Fibroblast of the aortic adventitia (primary cell): Measurements from ENCODE around the gene RPL29. TPM values are rescaled to one million over a fixed set of nuclear protein-coding genes. Genes with fewer than 3 reads are reported as not detected.

Source experiments
- DNase-seq: peaks from one replicate; pipeline ENCODE4 v3.0.0-alpha.2; 2010; ENCODE audit warnings: low read depth
- H3K4me3 ChIP-seq: 2 replicates; pipeline ENCODE4 v1.5.1; 2011; ENCODE audit warnings: low read depth, mild to moderate bottlenecking, control low read depth, low read length, moderate library complexity
- total RNA-seq: library from RNA; depleted of rRNA; stranded (reverse); fragments of >200 nt; gene quantifications from 2 replicates; pipeline ENCODE4 v1.2.3, GENCODE V29; 2012; ENCODE audit warnings: low replicate concordance
- TF ChIP-seq, protein P1 (sequence below): IDR thresholded peaks from 2 replicates; pipeline ENCODE4 v1.5.1; 2011; ENCODE audit warnings: mild to moderate bottlenecking, low read length, control low read depth, inconsistent platforms; ENCODE audit not compliant: insufficient read depth

Gene RPL29
- total RNA-seq, 1 donor = 1,532 TPM

DNA sequence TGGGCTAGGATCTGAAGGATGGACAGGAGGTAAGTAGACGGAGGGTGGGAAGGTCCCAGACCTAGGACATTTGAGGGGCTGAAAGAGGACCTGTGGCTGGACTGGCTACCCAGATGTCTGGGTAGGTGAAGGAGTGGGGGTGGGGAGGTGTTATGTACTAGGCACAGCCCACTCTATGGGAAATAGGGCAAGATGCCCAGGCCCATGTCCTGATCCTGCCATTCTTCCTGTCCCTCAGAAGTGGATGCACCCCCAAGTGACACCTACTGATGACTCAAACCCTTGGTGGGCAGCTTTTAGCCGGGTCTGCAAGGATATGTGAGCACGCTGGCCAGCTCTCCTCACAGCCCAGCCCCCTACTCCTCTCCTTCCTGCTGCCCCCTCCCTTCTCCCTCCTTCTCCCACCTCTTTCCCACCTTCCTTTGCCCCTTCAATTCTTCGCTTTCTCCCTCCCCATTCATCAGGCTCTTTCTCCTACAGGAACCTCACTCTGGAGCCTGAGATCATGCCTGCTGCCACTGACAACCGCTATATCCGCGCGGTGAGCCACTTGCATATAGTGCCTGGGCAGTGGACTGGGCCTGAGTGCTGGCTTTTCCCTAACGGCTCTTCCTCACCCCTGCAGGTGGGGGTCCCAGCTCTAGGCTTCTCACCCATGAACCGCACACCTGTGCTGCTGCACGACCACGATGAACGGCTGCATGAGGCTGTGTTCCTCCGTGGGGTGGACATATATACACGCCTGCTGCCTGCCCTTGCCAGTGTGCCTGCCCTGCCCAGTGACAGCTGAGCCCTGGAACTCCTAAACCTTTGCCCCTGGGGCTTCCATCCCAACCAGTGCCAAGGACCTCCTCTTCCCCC is 7.2 kb downstream of the RPL29 start:
- H3K4me3 ChIP-seq = no peak overlapping the region
- TF ChIP-seq, protein P1, sequence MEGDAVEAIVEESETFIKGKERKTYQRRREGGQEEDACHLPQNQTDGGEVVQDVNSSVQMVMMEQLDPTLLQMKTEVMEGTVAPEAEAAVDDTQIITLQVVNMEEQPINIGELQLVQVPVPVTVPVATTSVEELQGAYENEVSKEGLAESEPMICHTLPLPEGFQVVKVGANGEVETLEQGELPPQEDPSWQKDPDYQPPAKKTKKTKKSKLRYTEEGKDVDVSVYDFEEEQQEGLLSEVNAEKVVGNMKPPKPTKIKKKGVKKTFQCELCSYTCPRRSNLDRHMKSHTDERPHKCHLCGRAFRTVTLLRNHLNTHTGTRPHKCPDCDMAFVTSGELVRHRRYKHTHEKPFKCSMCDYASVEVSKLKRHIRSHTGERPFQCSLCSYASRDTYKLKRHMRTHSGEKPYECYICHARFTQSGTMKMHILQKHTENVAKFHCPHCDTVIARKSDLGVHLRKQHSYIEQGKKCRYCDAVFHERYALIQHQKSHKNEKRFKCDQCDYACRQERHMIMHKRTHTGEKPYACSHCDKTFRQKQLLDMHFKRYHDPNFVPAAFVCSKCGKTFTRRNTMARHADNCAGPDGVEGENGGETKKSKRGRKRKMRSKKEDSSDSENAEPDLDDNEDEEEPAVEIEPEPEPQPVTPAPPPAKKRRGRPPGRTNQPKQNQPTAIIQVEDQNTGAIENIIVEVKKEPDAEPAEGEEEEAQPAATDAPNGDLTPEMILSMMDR = no peak
- DNase-seq = no peak

- H3K4me3 ChIP-seq = no peak overlapping the region
- TF ChIP-seq, protein P1 = no peak
- no peak for DNase-seq
Measured at GRCh38 chr3:51987568-51987967, 8.1 kb downstream of the RPL29 start.

GRCh38 chr3:51986010-51986947 is 9.4 kb downstream of the RPL29 start:
- H3K4me3 ChIP-seq = no peak overlapping the region
- DNase-seq = no peak
- TF ChIP-seq, protein P1 = no peak

DNA sequence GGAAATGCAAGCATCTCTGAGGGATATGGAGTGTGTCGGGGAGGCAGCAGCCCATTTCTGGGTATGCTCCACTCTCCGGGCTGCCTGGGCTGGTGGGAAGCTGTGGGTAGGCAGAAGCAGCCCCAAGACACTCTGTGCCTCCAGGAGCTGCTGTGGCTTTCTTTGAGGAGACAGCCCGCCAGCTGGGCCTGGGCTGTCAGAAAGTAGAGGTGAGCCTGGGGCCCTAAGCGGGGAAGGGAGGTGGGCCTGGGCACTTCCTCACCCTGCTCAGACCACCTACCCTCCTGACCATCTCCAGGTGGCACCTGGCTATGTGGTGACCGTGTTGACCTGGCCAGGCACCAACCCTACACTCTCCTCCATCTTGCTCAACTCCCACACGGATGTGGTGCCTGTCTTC is 10.6 kb downstream of the RPL29 start:
- no peak for DNase-seq
- H3K4me3 ChIP-seq = no peak overlapping the region
- TF ChIP-seq, protein P1 = no peak

DNA sequence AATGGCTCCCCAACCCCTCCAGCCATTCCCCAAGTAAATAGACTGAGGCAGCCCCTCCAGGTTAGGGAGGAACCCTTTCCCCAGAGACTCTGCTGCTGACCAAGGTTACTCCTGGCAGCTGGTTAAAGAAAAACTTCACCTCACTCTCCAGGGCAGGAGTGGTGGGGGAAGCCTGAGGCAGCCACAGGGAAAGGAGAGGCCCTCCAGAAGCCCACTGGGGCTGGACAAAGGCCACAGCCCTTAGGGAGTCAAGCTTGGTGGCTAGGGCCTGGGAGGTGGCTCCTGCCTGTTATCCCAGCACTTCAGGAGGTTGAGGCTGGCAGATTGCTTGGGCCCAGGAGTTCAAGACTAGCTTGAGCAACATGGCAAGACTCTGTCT is 11.4 kb downstream of the RPL29 start:
- DNase-seq = no peak
- peak overlapping the region; percentile 62 for H3K4me3 ChIP-seq

DNA sequence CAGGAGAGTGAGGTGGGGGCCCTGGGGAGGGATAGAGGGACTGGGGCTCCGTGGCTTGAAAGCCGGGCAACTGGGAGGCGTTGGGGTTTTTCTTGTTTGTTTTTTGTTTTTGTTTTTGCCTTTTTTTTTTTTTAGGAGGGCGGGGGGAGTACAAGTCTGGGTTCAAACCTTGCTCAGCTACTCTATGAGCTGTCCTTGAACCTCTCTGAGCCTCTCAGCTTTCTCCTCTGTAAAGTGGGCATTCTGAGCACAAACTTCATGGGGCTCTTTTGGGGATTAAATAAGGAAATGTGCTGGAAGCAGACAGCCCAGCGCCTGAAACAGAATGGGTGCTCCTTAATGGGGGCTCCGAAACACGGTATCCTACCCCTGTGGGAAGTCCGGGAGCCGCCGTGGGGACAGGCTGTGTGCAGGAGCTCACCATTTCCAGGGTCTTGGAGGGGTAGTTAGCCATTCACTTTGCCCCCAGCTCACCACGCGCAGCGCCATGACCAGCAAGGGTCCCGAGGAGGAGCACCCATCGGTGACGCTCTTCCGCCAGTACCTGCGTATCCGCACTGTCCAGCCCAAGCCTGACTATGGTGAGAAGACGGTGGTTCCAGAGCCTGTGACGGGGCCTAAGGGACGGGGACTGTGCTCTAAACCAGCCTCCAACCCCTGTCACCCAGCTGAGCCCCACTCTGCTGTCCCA is 12.0 kb downstream of the RPL29 start:
- H3K4me3 ChIP-seq = peak overlapping the region; percentile 62
- DNase-seq = no peak
- TF ChIP-seq, protein P1 = no peak

More for the DNA sequence above, 11.4 kb downstream of the RPL29 start:
- TF ChIP-seq, protein P1 = no peak
